Mesenteric fat pad (tissue), 1 donor: ENCODE results near the gene KISS1. TPM values are rescaled to one million over a fixed set of nuclear protein-coding genes. Genes with fewer than 3 reads are reported as not detected.

Experiments
- DNase-seq: peaks from one replicate; pipeline ENCODE4 v3.0.0-alpha.2; 2020; ENCODE audit warnings: low spot score
- total RNA-seq: library from RNA; stranded (reverse); fragmentation: NEBNext Ultra II Directional; extraction: Animal tissue kit (Norgen Biotek cat#: 25700); gene quantifications from one replicate; pipeline ENCODE4 v1.2.1, GENCODE V29; 2021
- donor health status: DM: yes; HTN: yes; CAD: no.

Gene KISS1
- total RNA-seq, 1 donor from 2014 or later, result not detected

DNA sequence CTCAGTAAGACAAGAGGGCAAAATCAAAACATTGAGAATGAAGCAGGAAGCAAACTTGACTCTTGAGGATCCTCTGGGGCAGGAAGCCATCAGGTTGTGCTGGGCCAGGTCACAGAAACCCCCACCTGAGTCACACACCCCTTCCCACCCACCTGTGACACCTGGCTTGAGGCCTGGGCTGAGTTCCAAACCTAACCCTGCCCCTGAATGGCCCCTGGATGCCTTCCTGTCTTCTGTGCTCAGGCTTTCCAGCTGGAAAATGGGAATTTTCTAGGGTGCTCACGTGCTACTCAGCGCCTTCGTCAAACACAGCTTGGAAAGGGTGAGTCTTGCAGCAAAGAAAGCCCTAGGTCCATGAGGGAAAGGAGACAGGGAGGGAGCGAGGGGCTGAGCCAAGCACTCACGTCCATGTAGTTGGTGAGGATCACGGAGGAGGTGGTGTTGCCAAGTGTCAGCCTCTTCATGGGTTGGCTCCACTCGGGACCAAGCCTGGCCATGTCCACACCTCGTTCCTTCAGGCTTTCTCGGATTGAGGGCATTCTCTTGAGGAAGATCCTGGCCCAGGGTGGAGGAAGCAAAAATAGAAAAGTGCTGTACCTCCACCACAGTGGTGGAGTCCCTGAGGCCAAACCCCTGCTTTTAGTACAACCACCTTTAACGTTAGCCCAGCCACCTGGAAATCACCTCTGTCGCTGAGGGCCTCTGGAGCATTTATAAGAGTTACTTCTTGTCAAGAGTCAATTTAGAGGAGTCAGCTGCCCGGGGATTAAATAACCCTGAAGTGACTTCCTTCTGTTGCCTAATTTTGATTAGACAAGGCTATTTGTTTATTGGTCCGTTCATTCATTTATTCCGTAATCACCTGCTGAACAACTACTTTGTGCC is 34.4 kb downstream of the KISS1 start:
- no peak for DNase-seq

DNA sequence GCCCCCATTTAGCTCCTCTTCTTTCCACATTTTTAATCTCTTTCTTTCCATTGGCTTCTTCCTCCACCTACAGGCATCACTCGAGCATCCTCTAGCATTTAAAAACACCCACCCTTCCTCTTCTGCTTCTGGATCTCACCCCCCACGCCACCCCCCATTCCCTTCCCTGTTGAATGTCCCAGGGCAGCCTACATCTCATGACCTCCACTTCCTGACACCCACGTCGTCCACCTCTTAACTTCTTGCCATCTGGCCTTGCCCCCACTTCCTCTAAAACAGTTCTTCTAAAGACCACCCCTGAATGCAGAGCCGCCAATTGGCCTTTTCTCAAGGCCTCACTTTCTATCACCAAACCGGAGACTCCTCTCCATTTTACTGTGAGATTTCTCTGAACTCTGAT is 38.3 kb downstream of the KISS1 start:
- no peak for DNase-seq

DNA sequence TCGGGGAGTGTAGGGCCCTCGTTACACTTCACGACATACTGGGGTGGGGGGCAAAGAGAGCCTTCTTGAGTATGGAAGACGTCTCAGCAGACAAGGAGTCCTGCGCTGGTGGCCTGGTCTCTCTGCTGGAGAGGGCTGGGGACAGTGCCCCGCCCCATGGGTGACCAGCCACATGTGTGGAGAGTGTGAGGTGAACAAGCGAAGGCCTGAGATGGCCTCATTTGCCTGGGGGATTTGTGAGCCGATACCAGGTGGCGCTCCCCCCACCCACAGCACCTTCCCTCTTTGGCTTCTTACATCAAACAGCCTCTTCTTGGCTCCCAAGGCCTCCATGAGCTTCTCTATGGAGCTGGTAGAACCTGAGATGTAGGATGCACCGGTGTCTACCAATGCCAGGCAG is 40.4 kb downstream of the KISS1 start:
- no peak for DNase-seq

DNA sequence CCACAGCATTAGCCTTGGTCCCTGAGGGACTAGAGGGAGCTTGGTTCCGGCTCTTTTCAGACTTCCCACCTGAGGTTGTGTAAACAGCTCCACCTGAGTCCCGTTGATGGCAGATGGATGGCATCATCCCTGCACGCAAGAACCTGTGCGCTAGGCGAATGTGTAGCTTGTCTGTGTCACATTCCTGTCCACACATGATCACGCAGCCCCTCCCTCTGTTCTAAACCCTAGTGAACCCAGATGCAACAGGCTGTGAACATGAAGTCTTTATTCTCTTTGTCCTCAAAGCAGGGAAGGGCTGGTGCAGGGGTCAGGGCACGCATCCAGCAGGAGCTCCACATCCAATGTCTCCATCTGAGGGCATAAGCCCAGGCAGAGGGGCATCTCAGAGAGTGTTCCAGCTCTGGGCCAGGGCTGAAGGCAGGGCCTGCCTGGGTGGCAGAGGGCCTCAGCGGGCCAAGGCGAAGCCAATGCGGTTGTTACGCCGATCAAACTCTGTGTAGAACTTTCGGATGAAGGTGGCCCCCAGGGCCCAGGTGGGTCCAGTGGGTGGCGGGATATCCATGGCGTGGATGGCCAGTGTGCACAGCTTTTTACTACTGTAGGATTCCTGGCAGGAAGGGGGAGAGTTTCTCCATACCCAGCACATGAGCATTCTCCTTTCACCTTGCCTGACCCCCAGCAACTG is 41.6 kb downstream of the KISS1 start:
- DNase-seq, result no peak

- no peak for DNase-seq
Observed at GRCh38 chr1:204153667-204154066, 42.6 kb downstream of the KISS1 start.

- DNase-seq, result no peak
Observed at GRCh38 chr1:204152310-204153044, 43.8 kb downstream of the KISS1 start.

- no peak for DNase-seq
Observed at GRCh38 chr1:204151552-204152309, 44.6 kb downstream of the KISS1 start, which contains the start of gene ETNK2. ETNK2 (minus strand) TSS chr1:204152044; CDS start chr1:204151852, 192 bp downstream.

- DNase-seq, result no peak
Observed at GRCh38 chr1:204150702-204151551, 45.4 kb downstream of the KISS1 start.

- no peak for DNase-seq
Observed at GRCh38 chr1:204149635-204150565, 46.4 kb downstream of the KISS1 start.

GRCh38 chr1:204149107-204149506 is 47.2 kb downstream of the KISS1 start:
- DNase-seq, result no peak

GRCh38 chr1:204147406-204148383 is 48.6 kb downstream of the KISS1 start:
- no peak for DNase-seq

DNA sequence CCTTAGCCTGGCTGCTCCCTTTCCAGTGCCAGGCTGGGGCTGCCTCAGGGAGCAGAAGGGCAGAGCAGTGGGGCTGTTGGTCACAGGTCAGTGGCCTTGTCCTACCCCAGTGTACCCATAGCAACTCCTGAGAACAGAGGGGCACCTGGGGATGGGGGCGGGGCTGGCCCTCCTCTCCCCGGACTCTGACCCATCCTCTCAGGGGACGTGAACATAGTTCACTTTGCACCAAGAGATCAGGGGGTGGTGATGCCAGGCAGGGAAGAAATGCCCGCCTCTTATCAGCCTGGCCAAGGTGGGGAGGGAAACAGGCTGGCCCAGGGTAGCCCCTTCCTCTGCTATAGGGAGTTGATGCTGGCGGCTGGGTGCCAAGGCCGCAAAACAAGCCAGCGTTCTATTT is 49.3 kb downstream of the KISS1 start:
- no peak for DNase-seq

DNA sequence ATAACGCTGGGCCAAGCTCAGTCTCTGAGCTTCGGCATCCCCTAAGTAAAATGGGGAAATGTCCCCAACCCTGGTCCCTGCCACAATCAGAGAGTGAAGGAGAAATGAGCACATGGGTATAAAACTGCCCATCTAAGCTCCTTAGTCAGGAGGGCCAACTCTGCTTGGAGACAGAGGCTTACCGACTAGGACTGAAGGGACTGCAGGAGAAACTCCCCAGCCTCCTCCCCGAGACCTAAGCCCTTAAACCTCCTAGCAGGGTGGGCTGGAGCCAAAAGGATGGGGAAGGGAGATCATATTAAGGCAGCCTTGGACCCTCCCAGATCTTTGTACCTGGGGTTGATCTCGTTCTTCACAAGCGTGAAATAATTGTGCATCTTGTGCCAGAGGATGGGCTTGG is 50.0 kb downstream of the KISS1 start:
- DNase-seq, result no peak

DNA sequence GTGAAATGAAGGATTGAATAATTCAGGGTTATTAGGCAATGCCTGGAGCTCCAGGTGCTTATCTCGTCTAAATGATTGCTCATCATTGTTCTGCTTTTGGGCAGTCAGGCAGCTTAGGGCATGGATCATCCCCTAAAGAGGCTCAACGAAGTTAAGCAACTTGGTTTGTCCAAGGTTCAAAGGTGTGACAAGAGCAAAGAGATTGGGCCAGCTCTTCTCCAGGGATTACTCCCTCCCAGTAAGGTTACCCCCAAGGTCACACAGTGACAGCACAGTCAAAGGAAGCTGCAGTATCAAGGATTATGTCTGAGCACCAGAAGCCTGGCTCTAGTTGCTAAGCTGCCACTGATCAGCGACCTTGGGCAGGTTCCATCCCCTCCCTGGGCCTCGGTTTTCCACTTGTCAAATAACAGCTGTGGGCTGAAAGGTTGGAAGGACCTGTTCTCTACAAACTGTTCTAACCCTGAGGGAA is 51.2 kb downstream of the KISS1 start:
- no peak for DNase-seq

DNA sequence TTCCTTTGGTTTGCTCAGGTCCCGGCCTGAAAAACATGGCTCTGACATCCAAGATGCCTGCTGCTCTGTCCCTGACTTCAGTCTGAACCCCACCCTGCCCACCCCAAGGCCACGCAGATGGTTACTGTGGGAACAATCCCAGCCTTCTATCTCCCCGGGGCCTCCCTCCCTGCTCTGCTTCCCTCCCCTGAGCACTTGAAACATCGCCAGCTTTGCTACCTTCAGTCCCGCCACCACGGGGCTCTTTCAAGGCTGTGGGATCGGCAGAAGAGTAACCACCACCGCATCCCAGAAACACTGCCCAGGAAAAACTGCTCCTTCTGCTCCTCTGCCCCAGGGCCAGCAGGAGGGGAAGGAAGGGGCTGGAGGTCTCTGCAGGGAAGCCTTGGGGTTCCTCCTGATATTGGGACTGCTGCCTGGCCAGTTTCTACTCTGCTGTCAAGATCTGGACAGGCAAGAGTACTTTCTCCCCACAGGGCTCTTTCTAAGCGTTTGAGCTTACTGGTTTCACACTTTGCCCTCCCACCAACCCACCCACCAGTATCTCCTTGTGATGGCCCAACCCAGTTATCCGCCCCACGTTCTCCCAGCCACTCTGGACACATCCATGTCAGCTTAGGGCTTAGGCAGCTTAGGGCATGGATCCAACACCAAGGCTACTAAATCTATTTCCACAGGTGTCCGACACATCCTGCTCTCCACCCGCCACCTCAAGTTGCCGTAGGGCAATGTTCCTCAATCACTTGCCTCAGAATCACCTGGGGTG is 52.8 kb downstream of the KISS1 start:
- DNase-seq, result no peak

GRCh38 chr1:204142032-204142974 is 54.0 kb downstream of the KISS1 start:
- no peak for DNase-seq
